Measurements from ENCODE around the gene TMEM120B.

- no peak for TF ChIP-seq CTCF (conservative IDR thresholded peaks at IDR 0.05; ENCODE audit: low read depth, low read length)
- no peak for TF ChIP-seq EZH2 (IDR thresholded peaks at IDR 0.05; ENCODE audit: borderline replicate concordance, low read depth, low read length, poor library complexity, severe bottlenecking)
Observed at GRCh38 chr12:121766290-121767039, 53.9 kb downstream of the TMEM120B start.

Measured in A673 (cell line).